ENCODE data around the gene CYBRD1. TPM values are rescaled to one million over a fixed set of nuclear protein-coding genes. Genes with fewer than 3 reads are reported as not detected.

Gene CYBRD1
- polyA plus RNA-seq, 1 donor, result 41.6 TPM

- DNase-seq, result no peak
Observed at GRCh38 chr2:171551836-171552235, 29.6 kb downstream of the CYBRD1 start.

- no peak for DNase-seq
Observed at GRCh38 chr2:171553236-171553635, 31.0 kb downstream of the CYBRD1 start.

- no peak for DNase-seq
Observed at GRCh38 chr2:171553858-171554257, 31.6 kb downstream of the CYBRD1 start.

- DNase-seq, result no peak
Observed at GRCh38 chr2:171554991-171555615, 32.8 kb downstream of the CYBRD1 start.

- no peak for DNase-seq
Observed at GRCh38 chr2:171557363-171557762, 35.1 kb downstream of the CYBRD1 start.

GRCh38 chr2:171563301-171563700 is 41.0 kb downstream of the CYBRD1 start:
- DNase-seq, result no peak

GRCh38 chr2:171564463-171564862 is 42.2 kb downstream of the CYBRD1 start:
- DNase-seq, result no peak

GRCh38 chr2:171566057-171566456 is 43.8 kb downstream of the CYBRD1 start:
- no peak for DNase-seq

GRCh38 chr2:171566753-171567152 is 44.5 kb downstream of the CYBRD1 start:
- DNase-seq, result no peak

GRCh38 chr2:171568089-171568488 is 45.8 kb downstream of the CYBRD1 start:
- DNase-seq, result no peak

GRCh38 chr2:171571721-171572120 is 49.4 kb downstream of the CYBRD1 start:
- no peak for DNase-seq

- peak; percentile 54 for DNase-seq
Observed at GRCh38 chr2:171574149-171574795, 52.0 kb downstream of the CYBRD1 start.

- no peak for DNase-seq
Observed at GRCh38 chr2:171575606-171576005, 53.3 kb downstream of the CYBRD1 start.

GRCh38 chr2:171578127-171578803 is 56.0 kb downstream of the CYBRD1 start:
- DNase-seq, result no peak

GRCh38 chr2:171579481-171579880 is 57.2 kb downstream of the CYBRD1 start:
- DNase-seq, result no peak

GRCh38 chr2:171583566-171583965 is 61.3 kb downstream of the CYBRD1 start:
- DNase-seq, result no peak

GRCh38 chr2:171584001-171584400 is 61.7 kb downstream of the CYBRD1 start:
- no peak for DNase-seq

GRCh38 chr2:171587132-171587531 is 64.9 kb downstream of the CYBRD1 start:
- DNase-seq, result no peak

GRCh38 chr2:171587567-171587966 is 65.3 kb downstream of the CYBRD1 start:
- DNase-seq, result no peak

GRCh38 chr2:171590116-171590515 is 67.8 kb downstream of the CYBRD1 start:
- DNase-seq, result no peak

GRCh38 chr2:171592036-171592555 is 69.8 kb downstream of the CYBRD1 start:
- DNase-seq, result no peak

GRCh38 chr2:171595456-171595855 is 73.2 kb downstream of the CYBRD1 start:
- DNase-seq, result no peak

- no peak for DNase-seq
Observed at GRCh38 chr2:171595896-171596295, 73.6 kb downstream of the CYBRD1 start.
